Sigmoid colon (tissue), 4 donors: ENCODE data around the gene CSF2.

Experiments
- EP300 ChIP-seq, 4 donors: sonication (generic); formaldehyde crosslinking; IDR thresholded peaks; one replicate each; pipeline ENCODE4 v1.6.1; 2017; ENCODE audit warnings: antibody characterized with exemption in 4 of 4
- POLR2A ChIP-seq, 2 donors: fragments of 450-650 bp; IDR thresholded peaks; one replicate each; pipeline ENCODE4 v1.6.1; 2016; ENCODE audit warnings: antibody characterized with exemption in 2 of 2, mild to moderate bottlenecking in 2 of 2, moderate library complexity in 2 of 2
- POLR2AphosphoS5 ChIP-seq, 4 donors: sonication (generic); formaldehyde crosslinking; IDR thresholded peaks; one replicate each; pipeline ENCODE4 v1.6.1; 2017; ENCODE audit warnings: antibody characterized with exemption in 4 of 4
- TF ChIP-seq, protein P1 (sequence below), 4 experiments: fragments of 450-650 bp in 3 of 4; fragments of 200-600 bp in 1 of 4; IDR thresholded peaks; one replicate each; pipeline ENCODE4 v1.5.1; 2016 to 2019; ENCODE audit warnings: antibody characterized with exemption in 4 of 4, mild to moderate bottlenecking in 3 of 4, moderate library complexity in 2 of 4

DNA sequence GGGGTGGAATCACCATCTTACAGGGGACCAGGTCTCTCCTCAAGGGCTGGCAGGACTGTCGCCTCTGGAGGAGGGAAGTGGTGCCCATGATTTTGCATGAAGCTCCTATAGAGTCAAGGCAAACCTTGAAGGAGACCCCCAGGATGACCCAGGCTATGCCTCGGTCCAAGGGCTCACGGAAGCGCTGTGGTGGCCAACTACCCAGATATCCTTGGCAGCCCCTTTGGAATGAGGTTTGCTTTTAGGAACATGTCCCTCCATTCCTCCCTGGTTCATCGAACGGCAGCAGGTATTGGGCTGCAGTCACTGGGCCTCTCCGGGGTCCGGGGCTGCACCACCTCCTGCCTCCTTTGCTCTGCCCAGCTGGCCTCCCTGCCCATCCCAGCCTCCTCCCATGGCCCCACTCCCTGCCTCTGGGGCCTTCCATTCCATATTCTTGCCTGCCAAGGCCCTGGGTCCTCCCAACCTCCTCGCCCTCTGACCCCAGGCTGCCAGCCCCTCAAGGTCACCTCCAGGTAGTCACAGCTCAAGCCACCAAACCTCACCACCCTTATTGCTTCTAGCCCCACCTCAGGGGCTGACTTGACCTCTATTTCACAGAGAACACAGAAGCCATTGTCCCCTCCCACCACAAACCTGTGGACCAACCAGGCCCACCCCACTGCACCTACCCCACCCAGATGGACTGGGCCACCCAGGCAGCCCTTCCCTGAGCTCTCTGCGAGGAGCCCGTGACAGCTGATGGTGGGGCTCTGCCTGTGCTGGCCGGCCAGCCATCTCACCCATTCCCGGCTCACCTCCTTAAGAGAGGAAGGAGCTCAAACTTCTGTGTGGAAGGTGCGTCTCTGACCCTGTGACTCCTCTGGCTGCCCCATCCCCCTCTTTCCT is 16.7 kb upstream of the CSF2 start:
- TF ChIP-seq, protein P1, sequence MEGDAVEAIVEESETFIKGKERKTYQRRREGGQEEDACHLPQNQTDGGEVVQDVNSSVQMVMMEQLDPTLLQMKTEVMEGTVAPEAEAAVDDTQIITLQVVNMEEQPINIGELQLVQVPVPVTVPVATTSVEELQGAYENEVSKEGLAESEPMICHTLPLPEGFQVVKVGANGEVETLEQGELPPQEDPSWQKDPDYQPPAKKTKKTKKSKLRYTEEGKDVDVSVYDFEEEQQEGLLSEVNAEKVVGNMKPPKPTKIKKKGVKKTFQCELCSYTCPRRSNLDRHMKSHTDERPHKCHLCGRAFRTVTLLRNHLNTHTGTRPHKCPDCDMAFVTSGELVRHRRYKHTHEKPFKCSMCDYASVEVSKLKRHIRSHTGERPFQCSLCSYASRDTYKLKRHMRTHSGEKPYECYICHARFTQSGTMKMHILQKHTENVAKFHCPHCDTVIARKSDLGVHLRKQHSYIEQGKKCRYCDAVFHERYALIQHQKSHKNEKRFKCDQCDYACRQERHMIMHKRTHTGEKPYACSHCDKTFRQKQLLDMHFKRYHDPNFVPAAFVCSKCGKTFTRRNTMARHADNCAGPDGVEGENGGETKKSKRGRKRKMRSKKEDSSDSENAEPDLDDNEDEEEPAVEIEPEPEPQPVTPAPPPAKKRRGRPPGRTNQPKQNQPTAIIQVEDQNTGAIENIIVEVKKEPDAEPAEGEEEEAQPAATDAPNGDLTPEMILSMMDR (IDR thresholded peaks at IDR 0.05): no peak
- no peak for TF ChIP-seq EP300 (IDR thresholded peaks at IDR 0.05)
- no peak for TF ChIP-seq POLR2A (IDR thresholded peaks at IDR 0.05)
- no peak for TF ChIP-seq POLR2AphosphoS5 (IDR thresholded peaks at IDR 0.05)
